GM18873 (cell line): ENCODE data around the gene PTTG2.
"Not testable (repeated sequence)": the region's sequence is repeated elsewhere in the genome, so short reads cannot be mapped to it uniquely, and the experiment has no call there.

Source experiments
- ATAC-seq: cut with Tn5 transposase; IDR thresholded peaks from one replicate; pipeline ENCODE4 v1.9.1; 2021; ENCODE audit warnings: mild to moderate bottlenecking, moderate library complexity, moderate number of reproducible peaks; ENCODE audit not compliant: unreplicated experiment, low FRiP score

Gene PTTG2

GRCh38 chr4:37960098-37960497 lies at the start of gene PTTG2:
Gene PTTG2, plus strand, starts transcription at chr4:37960398. Its CDS starts 37 bp downstream, at chr4:37960435.
- no peak for ATAC-seq

GRCh38 chr4:37914539-37914938 lies 45.7 kb upstream of the PTTG2 start:
- no peak for ATAC-seq

DNA sequence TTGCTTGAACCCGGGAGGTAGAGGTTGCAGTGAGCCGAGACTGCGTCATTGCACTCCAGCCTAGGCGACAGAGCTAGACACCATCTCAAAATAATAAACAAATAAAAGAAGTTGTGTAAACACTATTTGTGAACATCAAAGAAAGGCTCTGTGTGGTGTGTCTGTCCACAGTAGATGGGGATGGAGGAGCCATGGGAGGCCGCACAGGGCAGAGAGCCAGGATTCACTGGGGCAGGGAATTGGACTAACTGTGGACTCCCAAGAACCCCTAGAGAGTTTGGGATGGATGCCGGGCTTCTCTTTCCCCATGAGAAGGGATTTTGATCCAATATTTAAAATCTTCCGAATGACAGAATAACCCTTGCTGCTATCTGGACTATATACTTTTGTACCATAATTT lies 42.8 kb upstream of the PTTG2 start:
- ATAC-seq, result no peak

- ATAC-seq, result no peak
Observed at GRCh38 chr4:37918653-37919052, 41.5 kb upstream of the PTTG2 start.

GRCh38 chr4:37922328-37922727 lies 37.9 kb upstream of the PTTG2 start:
- ATAC-seq, result no peak

- not testable (repeated sequence) for ATAC-seq
Observed at GRCh38 chr4:37923089-37923488, 37.1 kb upstream of the PTTG2 start.

DNA sequence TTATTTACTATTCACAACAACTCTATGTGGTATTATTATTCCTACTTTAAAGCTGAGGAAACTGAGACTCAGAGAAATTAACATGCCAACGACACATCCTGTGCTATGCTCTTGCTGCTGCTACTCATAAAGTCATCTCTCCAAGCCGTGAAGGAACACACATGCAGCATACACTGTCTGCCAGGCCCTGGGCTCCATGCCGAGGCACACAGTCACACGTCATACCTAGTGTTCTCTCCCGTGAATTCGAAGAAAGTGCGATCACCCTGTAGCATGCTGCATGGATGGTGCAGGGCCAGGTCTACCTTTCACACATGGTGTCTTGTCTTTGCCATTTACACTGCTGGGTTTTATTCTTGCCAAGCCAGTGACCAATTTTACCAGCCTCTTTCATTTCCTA lies 35.3 kb upstream of the PTTG2 start:
- ATAC-seq, result no peak

DNA sequence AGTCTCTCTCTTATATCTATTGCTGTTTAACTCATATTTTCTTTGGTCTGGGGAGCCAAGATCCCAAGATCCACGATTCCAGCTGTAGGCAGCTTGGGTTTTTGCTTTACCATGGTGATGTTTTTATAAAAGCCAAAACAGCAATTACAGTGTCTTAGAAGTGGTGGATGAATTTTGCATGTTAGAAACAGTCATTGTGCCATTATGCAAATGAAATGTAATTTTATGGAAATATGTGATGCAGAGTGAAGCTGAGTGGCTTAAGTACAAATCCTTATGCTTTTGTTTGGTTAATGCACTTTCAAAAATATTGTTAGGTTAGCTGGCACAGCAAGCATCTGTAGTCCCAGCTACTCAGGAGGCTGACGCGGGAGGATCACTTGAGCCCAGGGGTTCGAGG lies 32.8 kb upstream of the PTTG2 start:
- no peak for ATAC-seq

DNA sequence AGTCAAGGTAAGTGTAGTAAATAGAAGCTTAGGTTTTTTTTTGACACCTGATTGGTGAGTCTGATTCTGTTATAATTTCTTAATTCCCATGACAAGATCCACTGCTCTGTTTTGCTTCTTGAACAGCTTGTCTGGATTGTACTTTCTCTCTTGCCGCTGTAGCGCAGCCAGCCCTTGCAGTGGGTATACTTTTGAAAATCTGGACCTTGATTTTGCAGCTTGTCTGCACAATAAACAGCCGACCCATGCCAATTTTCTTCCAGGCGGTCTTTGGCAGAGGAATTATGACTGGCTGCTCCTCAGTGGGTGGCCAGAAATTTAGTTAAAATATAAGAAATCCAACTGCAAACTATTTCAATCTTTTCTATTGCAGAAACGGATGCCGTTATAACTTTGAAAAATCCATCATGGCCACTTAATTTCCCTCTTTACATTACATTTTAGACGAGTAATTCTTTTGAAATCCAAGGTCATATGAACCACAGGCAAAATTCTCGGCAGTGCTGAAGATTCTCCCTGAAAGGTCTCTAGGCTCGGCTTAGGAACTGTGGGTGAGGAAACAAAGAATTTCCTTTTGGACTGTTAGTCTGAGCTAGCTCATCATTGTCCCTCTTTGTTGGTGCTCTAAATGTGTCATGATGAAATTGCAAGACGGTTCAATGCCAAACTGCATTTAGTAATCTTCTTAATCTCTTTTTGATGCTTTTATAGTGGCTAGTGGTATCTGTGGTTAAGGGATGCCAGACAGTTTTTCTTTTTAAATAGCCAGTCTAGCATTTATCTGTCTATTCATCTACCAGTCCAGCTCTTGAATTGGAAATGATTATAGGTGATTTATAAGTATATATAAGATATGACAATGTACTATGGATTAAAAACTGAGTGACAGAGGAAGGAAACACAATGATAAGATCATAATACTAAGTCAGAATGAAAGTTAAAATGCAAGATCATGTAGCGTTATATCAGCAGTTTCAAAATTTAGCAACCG lies 31.5 kb upstream of the PTTG2 start:
- ATAC-seq, result no peak

DNA sequence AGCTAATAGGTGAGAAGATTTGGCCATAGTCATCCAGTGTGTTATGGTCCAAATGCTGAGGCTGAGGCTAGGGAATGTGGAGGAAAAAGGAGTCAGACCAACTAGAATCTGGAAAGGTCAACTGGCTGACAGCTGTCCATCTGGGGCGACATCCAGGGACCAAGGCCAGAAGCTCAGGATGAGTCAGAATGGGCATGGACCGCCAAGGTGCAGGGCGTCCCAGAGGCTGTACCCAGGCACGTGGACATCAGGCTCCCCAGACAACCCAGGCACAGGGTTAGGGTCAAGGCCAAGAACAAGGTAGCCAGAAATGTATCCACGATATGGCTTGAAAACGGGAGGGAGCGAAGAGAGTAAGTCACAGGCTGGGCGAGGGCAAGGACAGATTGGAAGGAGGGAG lies 26.1 kb upstream of the PTTG2 start:
- no peak for ATAC-seq

DNA sequence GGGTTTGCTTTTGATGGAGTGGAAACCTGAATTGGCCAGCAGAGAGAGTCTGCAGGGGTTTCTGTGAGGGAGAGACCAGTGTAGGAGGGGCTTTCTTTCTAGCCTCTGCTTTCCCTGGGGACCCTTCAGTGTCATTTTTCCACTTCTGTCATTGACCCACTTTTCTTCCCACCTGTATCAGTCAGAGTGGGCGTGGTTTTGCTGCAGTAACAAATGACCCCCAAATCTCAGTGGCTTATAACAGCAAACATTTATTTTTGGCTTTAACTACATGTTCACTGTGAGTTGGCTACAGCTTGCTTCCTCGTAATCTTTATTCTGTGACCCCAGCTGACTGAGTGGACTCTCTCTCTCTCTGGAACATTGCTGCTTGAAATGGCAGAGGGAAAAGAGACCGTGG lies 25.6 kb upstream of the PTTG2 start:
- no peak for ATAC-seq

DNA sequence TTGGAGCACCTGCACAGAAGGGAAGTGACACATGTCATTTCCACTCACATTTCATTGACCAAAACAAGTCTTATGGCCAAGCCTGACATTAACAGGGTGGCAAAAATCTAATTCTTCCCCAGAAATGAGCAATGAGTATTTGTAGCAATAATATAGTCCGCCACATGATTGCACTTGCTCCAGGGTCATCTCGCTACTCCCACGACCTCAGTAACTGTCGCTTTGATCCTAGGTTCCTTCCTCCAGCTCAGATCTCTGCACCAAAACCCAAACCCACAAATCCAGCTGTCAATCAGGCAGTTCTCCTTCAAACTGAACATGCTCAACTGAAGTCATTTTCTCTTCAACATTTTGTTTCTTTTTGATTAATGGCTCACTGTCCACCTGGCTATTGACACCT lies 25.2 kb upstream of the PTTG2 start:
- ATAC-seq, result no peak

- ATAC-seq, result no peak
Observed at GRCh38 chr4:37936889-37937498, 23.2 kb upstream of the PTTG2 start.

- ATAC-seq, result no peak
Observed at GRCh38 chr4:37938208-37938607, 22.0 kb upstream of the PTTG2 start.

- ATAC-seq, result no peak
Observed at GRCh38 chr4:37946503-37947179, 13.6 kb upstream of the PTTG2 start.

- no peak for ATAC-seq
Observed at GRCh38 chr4:37948542-37948941, 11.7 kb upstream of the PTTG2 start.

GRCh38 chr4:37949636-37950426 lies 10.4 kb upstream of the PTTG2 start:
- ATAC-seq, result no peak

DNA sequence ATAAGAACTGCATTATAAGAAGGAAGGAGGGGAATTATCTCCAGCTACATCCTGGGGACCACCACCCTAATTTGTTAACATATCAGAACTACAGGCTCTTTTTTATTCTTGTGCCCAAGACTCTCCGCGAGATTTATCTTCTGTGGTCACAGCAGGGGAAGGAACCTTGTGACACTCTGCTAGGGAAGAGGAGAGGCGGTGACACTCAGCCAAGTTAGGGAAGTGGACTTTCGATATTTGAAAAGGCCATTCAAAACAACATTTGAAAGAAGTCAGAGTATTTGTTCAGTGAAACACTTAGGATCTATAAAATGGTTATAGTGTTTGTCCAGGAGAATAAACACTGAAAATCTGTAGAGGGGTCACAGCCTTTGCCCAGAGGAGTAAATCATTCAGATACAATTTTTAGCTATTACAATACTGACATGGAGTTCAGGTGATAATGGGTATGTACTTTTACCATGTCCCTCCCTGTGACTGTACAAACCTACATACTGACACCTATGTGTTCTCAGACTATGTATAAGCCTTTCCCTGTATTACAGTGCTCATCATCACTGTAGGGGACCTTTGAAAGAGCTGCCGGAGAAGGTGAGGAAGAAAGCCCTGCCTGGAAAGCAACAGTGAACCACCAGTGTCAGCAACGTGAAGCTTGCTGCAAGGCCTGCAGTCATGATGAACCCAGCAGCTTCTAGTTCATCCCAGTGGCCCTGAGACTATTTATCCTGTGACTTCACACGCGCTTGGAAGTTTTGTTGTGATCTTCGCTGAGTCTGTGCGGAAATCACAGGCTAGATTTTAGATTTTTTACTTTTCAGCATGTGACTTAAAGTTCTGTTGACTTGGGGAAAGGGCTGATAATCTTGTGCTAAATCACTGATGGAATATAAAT lies 8.5 kb upstream of the PTTG2 start:
- ATAC-seq, result no peak

DNA sequence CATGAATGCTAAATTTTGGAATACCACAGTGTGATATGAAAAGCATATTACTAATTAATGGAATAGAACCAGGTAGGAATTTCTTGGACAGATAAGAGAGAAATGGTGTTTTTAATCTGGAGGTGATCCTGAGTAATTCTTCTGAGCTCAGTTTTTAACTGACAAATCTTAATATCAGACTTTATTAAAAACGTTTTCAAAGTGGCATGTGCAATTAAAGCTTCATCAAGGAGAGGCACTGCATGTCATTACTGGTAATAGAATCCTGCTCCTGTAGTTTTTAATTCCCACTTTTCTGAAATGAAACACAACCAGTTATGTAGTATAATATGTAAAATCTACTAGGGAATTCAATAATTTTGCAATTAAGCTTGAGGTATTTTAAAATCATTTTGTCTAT lies 7.0 kb upstream of the PTTG2 start:
- ATAC-seq, result no peak
